ENCODE results near the gene UNC79.

The UNC79 gene

GRCh38 chr14:93645200-93645599 is 214.5 kb downstream of the UNC79 start:
- DNase-seq (ENCODE audit: low read depth): no peak
- no peak overlapping the region for H3K4me3 ChIP-seq (replicated peaks; ENCODE audit: low read depth, low read length)
- TF ChIP-seq, protein P1, sequence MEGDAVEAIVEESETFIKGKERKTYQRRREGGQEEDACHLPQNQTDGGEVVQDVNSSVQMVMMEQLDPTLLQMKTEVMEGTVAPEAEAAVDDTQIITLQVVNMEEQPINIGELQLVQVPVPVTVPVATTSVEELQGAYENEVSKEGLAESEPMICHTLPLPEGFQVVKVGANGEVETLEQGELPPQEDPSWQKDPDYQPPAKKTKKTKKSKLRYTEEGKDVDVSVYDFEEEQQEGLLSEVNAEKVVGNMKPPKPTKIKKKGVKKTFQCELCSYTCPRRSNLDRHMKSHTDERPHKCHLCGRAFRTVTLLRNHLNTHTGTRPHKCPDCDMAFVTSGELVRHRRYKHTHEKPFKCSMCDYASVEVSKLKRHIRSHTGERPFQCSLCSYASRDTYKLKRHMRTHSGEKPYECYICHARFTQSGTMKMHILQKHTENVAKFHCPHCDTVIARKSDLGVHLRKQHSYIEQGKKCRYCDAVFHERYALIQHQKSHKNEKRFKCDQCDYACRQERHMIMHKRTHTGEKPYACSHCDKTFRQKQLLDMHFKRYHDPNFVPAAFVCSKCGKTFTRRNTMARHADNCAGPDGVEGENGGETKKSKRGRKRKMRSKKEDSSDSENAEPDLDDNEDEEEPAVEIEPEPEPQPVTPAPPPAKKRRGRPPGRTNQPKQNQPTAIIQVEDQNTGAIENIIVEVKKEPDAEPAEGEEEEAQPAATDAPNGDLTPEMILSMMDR (IDR thresholded peaks at IDR 0.05; ENCODE audit: low read length, missing control alignments): no peak

DNA sequence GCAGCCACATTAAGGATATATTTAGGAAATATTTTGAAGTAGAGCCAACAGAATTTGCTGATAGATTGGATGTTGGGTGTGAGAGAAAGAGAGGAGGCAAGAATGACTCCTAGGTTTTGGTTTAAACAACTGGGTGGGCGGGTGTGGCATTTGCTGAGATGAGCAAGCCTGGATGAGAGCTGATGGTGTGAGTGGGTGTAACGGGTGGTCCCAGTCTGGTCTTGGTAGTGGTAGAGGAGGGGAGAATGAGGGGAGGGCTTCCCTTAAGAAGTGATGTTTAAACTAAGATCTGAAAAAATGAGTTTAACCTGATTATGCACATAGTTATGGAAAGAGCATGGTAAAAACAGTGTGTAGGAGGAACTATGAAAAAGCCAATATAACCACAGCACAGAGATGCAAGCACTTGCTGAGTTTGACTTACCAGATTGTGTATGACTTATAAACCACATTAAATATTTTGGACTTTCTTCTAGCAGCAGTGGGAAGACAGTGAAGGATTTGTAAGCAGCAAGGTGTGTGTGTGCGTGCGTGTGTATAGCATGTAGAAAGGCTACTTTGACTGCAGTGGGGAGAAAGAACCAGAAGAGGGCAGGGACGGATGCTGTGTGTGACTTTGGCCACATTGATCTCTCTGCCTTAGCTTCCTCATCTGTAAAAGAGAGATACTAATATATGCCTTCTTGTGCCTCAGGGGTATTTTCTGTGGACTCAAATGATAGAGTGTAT is 217.9 kb downstream of the UNC79 start:
- TF ChIP-seq, protein P1 (IDR thresholded peaks at IDR 0.05; ENCODE audit: low read length, missing control alignments): no peak
- no peak for DNase-seq (ENCODE audit: low read depth)
- no peak overlapping the region for H3K4me3 ChIP-seq (replicated peaks; ENCODE audit: low read depth, low read length)

- no peak overlapping the region for H3K4me3 ChIP-seq (replicated peaks; ENCODE audit: low read depth, low read length)
- TF ChIP-seq, protein P1 (IDR thresholded peaks at IDR 0.05; ENCODE audit: low read length, missing control alignments): no peak
- no peak for DNase-seq (ENCODE audit: low read depth)
These were observed 223.9 kb downstream of the UNC79 start for GRCh38 chr14:93654599-93654998.

DNA sequence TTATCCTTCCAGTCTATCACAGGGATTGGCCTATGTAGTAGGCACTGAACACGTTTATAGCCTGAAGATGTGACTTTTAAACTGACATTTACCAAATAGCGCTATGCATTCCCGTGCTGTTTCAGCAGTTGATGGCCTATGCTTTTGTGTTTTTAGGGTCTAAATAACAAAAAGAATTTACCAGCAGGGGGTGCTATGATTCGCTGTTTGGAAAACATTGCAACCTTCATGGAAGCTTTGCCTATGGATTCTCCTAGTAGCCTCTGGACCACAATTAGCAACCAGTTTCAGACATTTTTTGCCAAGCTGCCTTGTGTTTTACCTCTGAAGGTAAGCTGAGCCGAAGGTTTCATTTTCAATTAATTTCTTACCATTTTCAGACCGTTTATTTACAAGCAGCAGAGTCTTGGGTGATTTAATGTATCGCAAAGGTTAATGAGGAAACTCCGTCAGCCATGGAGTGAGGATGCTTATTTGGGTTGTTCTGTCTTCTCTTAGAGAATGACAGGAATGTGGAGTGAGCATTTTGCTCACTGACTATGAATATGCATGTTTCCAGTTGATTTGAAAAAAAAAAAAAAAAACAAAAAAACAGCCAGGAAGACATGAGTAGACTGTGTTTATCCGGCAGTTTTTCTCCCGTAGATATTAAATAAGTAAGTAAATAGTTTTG is 224.5 kb downstream of the UNC79 start:
- TF ChIP-seq, protein P1 (IDR thresholded peaks at IDR 0.05; ENCODE audit: low read length, missing control alignments): peak; percentile 49
- H3K4me3 ChIP-seq (replicated peaks; ENCODE audit: low read depth, low read length): no peak overlapping the region
- peak; percentile 58 for DNase-seq (ENCODE audit: low read depth)

- TF ChIP-seq, protein P1 (IDR thresholded peaks at IDR 0.05; ENCODE audit: low read length, missing control alignments): no peak
- no peak for DNase-seq (ENCODE audit: low read depth)
- no peak overlapping the region for H3K4me3 ChIP-seq (replicated peaks; ENCODE audit: low read depth, low read length)
These were observed 227.1 kb downstream of the UNC79 start for GRCh38 chr14:93657875-93658274.

GRCh38 chr14:93663317-93663716 is 232.6 kb downstream of the UNC79 start:
- DNase-seq (ENCODE audit: low read depth): no peak
- TF ChIP-seq, protein P1 (IDR thresholded peaks at IDR 0.05; ENCODE audit: low read length, missing control alignments): no peak

More at GRCh38 chr14:93663317-93663716, 232.6 kb downstream of the UNC79 start:
- no peak overlapping the region for H3K4me3 ChIP-seq (replicated peaks; ENCODE audit: low read depth, low read length)
